PC-9 (cell line): ENCODE data around the gene ZNF107. TPM values are rescaled to one million over a fixed set of nuclear protein-coding genes. Genes with fewer than 3 reads are reported as not detected.
"Not testable (repeated sequence)": the region's sequence is repeated elsewhere in the genome, so short reads cannot be mapped to it uniquely, and the experiment has no call there.

Experiments
- BruUV-seq: library from RNA; stranded (reverse); fragments of 400-500 nt; replicated peaks from 2 replicates; lab custom pipeline; 2021; lab: Mats Ljungman, UMichigan
- CTCF ChIA-PET: fragments of 300-600 bp; sonication (Branson Sonifier 250); formaldehyde crosslinking; loops from one replicate; lab custom pipeline; 2022; ENCODE audit warnings: antibody characterized with exemption; lab: Charles Lee
- POLR2A ChIA-PET: fragments of 300-600 bp; sonication (Branson Sonifier 250); formaldehyde crosslinking; loops from one replicate; lab custom pipeline; 2022; ENCODE audit warnings: antibody characterized with exemption; ENCODE audit not compliant: unreplicated experiment; lab: Charles Lee
- DNase-seq, 2 experiments: peaks; one replicate each; pipeline versions ENCODE4 v3.0.0 to v3.0.0-alpha.2; 2015 to 2022; ENCODE audit warnings: mixed read lengths in 1 of 2
- H2AFZ ChIP-seq: fragments of 200-600 bp; sonication (generic); 2 replicates; pipeline ENCODE4 v1.8.1; 2017; ENCODE audit warnings: antibody characterized with exemption
- H3F3A ChIP-seq: fragments of 200-600 bp; sonication (generic); 2 replicates; pipeline ENCODE4 v1.8.1; 2017; ENCODE audit warnings: antibody characterized with exemption, mild to moderate bottlenecking, low read depth; ENCODE audit not compliant: insufficient read depth
- H3K27ac ChIP-seq: fragments of 200-600 bp; sonication (generic); 2 replicates; pipeline ENCODE4 v1.6.1; 2016; ENCODE audit warnings: mixed run types
- H3K27me3 ChIP-seq: fragments of 200-600 bp; sonication (generic); 2 replicates; pipeline ENCODE4 v1.6.1; 2016; ENCODE audit warnings: low read depth, mixed run types; ENCODE audit not compliant: insufficient read depth
- H3K36me3 ChIP-seq: fragments of 200-600 bp; sonication (generic); 2 replicates; pipeline ENCODE4 v1.6.1; 2016; ENCODE audit warnings: low read depth, mixed run types
- H3K4me1 ChIP-seq: fragments of 200-600 bp; sonication (generic); replicated peaks from 2 replicates; pipeline ENCODE4 v1.6.1; 2016; ENCODE audit warnings: mixed run types; ENCODE audit not compliant: insufficient read depth
- H3K4me2 ChIP-seq: fragments of 200-600 bp; sonication (generic); 2 replicates; pipeline ENCODE4 v1.6.1; 2017; ENCODE audit warnings: mixed run types
- H3K4me3 ChIP-seq: fragments of 200-600 bp; sonication (generic); 2 replicates; pipeline ENCODE4 v1.6.1; 2016; ENCODE audit warnings: mixed run types
- H3K79me2 ChIP-seq: fragments of 200-600 bp; sonication (generic); 2 replicates; pipeline ENCODE4 v1.6.1; 2017; ENCODE audit warnings: low read depth, mixed run types
- H3K9me2 ChIP-seq: fragments of 200-600 bp; sonication (generic); 2 replicates; pipeline ENCODE4 v1.8.1; 2017; ENCODE audit warnings: mild to moderate bottlenecking; ENCODE audit not compliant: insufficient read depth
- H3K9me3 ChIP-seq: fragments of 200-600 bp; sonication (generic); 2 replicates; pipeline ENCODE4 v1.8.1; 2016; ENCODE audit warnings: low read depth; ENCODE audit not compliant: insufficient read depth
- H4K20me1 ChIP-seq: fragments of 200-600 bp; sonication (generic); 2 replicates; pipeline ENCODE4 v1.8.1; 2017; ENCODE audit not compliant: insufficient read depth
- EZH2 ChIP-seq: fragments of 200-600 bp; sonication (generic); IDR thresholded peaks from 2 replicates; pipeline ENCODE4 v1.8.0; 2017; ENCODE audit warnings: antibody characterized with exemption, low read depth
- intact Hi-C: fragments of 100-400 bp; cut with micrococcal nuclease; formaldehyde crosslinking; loops from one replicate; pipeline ENCODE4 v1.10.0; 2022; ENCODE audit not compliant: unreplicated experiment
- total RNA-seq: library from RNA; stranded (reverse); gene quantifications from 2 replicates; pipeline ENCODE4 v1.2.3, GENCODE V29; 2021
- TF ChIP-seq, protein P1 (sequence below): fragments of 200-600 bp; sonication (generic); conservative IDR thresholded peaks from 2 replicates; pipeline ENCODE4 v1.6.1; 2017; ENCODE audit warnings: mixed run types, antibody characterized with exemption, mild to moderate bottlenecking, moderate library complexity

ZNF107 gene
- total RNA-seq, 1 experiment from 2014 or later, result 6.0 TPM

DNA sequence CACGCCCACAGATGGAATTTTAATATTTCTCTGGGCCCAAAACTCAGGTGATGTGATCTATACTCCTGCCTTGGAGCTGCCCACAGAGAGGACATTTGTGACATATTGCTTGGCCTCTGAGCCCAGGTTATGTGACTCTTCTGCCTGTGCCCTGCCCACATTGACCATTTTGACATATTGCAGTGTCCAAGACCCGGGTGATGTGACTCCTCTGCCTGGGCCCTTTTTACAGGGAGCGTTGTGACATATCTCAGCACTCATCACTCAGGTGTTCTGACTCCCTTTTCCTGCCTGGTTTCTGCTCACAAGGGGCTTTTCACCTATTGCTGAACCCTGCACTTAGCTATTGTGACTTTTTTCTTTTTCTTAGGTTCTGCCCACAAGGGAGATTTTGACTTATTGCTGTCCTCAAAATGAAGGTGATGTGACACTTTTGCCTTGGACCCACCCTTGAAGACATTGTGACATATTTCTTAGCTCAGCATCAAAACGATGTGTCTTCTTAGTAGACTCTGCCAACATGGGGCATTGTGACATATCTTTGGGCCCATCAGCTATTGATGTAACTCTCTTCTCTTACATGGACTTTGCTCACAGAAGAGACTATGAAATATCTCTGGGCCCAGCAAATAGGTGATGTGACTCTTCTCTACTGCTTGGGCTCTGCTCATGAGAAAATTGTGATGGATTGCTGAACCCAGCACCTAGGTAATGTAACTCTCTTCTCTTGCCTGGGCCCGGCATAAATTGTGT, 11.0 kb upstream of the ZNF107 start:
- no peak overlapping the region for H3K27ac ChIP-seq
- no peak for TF ChIP-seq EZH2
- TF ChIP-seq, protein P1, sequence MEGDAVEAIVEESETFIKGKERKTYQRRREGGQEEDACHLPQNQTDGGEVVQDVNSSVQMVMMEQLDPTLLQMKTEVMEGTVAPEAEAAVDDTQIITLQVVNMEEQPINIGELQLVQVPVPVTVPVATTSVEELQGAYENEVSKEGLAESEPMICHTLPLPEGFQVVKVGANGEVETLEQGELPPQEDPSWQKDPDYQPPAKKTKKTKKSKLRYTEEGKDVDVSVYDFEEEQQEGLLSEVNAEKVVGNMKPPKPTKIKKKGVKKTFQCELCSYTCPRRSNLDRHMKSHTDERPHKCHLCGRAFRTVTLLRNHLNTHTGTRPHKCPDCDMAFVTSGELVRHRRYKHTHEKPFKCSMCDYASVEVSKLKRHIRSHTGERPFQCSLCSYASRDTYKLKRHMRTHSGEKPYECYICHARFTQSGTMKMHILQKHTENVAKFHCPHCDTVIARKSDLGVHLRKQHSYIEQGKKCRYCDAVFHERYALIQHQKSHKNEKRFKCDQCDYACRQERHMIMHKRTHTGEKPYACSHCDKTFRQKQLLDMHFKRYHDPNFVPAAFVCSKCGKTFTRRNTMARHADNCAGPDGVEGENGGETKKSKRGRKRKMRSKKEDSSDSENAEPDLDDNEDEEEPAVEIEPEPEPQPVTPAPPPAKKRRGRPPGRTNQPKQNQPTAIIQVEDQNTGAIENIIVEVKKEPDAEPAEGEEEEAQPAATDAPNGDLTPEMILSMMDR, result no peak
- intact Hi-C loops, result no loop called here
- H2AFZ ChIP-seq, result no peak overlapping the region
- no peaks in the 10 kb centered on the region for H3K9me3 ChIP-seq
- no peaks in the 10 kb centered on the region for H3F3A ChIP-seq
- no peaks in the 10 kb centered on the region for H4K20me1 ChIP-seq
- DNase-seq, result no peak
- ChIA-PET CTCF (no interaction called here), POLR2A (no interaction called here)
- no TSS peak for BruUV-seq
- H3K9me2 ChIP-seq, result no peaks in the 10 kb centered on the region
- no peaks in the 10 kb centered on the region for H3K79me2 ChIP-seq
- no peak overlapping the region for H3K4me3 ChIP-seq
- no peaks in the 10 kb centered on the region for H3K36me3 ChIP-seq
- H3K4me2 ChIP-seq, result no peak overlapping the region
- H3K4me1 ChIP-seq, result no peaks in the 10 kb centered on the region
- no peaks in the 10 kb centered on the region for H3K27me3 ChIP-seq

- Histone ChIP-seq H4K20me1 (no peaks in the 10 kb centered on the region), H3F3A (no peaks in the 10 kb centered on the region), H3K27me3 (no peaks in the 10 kb centered on the region), H3K79me2 (no peaks in the 10 kb centered on the region), H3K4me3 (no peak overlapping the region), H3K4me2 (no peak overlapping the region), H3K9me2 (no peaks in the 10 kb centered on the region), H3K27ac (no peak overlapping the region), H3K36me3 (no peaks in the 10 kb centered on the region), H3K9me3 (no peaks in the 10 kb centered on the region), H2AFZ (no peak overlapping the region), H3K4me1 (no peaks in the 10 kb centered on the region)
- intact Hi-C loops, result no loop called here
- BruUV-seq, result no TSS peak
- ChIA-PET CTCF (no interaction called here), POLR2A (no interaction called here)
- TF ChIP-seq EZH2, result no peak
- TF ChIP-seq, protein P1, result no peak
- no peak for DNase-seq
Measured at GRCh38 chr7:64655811-64656210, 10.1 kb upstream of the ZNF107 start.

GRCh38 chr7:64656489-64656888, 9.4 kb upstream of the ZNF107 start:
- intact Hi-C loops, result no loop called here
- no TSS peak for BruUV-seq
- POLR2A ChIA-PET, result no interaction called here
- Histone ChIP-seq H4K20me1 (no peaks in the 10 kb centered on the region), H3K27me3 (no peaks in the 10 kb centered on the region), H3K79me2 (no peaks in the 10 kb centered on the region), H3K27ac (no peak overlapping the region), H3K9me2 (no peaks in the 10 kb centered on the region), H3F3A (no peaks in the 10 kb centered on the region), H3K36me3 (no peaks in the 10 kb centered on the region), H3K9me3 (0 out of 2 replicates have a peak, but pooled peaks cover 4% of the 10 kb centered on the region), H3K4me2 (no peak overlapping the region), H2AFZ (no peak overlapping the region), H3K4me3 (no peak overlapping the region), H3K4me1 (no peaks in the 10 kb centered on the region)
- CTCF ChIA-PET, result no interaction called here
- no peak for DNase-seq
- TF ChIP-seq EZH2, result no peak

DNA sequence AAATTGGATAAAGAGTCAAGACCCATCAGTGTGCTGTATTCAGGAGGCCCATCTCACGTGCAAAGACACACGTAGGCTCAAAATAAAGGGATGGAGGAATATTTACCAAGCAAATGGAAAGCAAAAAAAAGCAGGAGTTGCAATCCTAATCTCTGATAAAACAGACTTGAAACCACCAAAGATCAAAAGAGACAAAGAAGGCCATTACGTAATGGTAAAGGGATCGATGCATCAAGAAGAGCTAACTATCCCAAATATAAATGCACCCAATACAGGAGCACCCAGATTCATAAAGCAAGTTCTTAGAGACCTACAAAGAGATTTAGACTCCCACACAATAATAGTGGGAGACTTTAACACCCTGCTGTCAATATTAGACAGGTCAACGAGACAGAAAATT, 3.8 kb upstream of the ZNF107 start:
- H3K4me1 ChIP-seq, CTCF ChIA-PET, H3K4me3 ChIP-seq, H3K4me2 ChIP-seq, H3K27ac ChIP-seq, intact Hi-C loops, H3K9me3 ChIP-seq, BruUV-seq, H3K36me3 ChIP-seq, H4K20me1 ChIP-seq, DNase-seq, H3K27me3 ChIP-seq, POLR2A ChIA-PET, H3K9me2 ChIP-seq, H2AFZ ChIP-seq, H3F3A ChIP-seq: not testable (repeated sequence)
- H3K79me2 ChIP-seq, result peaks cover 10% of the 10 kb centered on the region
